ENCODE results near the gene RASEF.
"Not testable (repeated sequence)": the region's sequence is repeated elsewhere in the genome, so short reads cannot be mapped to it uniquely, and the experiment has no call there.

Gene RASEF

DNA sequence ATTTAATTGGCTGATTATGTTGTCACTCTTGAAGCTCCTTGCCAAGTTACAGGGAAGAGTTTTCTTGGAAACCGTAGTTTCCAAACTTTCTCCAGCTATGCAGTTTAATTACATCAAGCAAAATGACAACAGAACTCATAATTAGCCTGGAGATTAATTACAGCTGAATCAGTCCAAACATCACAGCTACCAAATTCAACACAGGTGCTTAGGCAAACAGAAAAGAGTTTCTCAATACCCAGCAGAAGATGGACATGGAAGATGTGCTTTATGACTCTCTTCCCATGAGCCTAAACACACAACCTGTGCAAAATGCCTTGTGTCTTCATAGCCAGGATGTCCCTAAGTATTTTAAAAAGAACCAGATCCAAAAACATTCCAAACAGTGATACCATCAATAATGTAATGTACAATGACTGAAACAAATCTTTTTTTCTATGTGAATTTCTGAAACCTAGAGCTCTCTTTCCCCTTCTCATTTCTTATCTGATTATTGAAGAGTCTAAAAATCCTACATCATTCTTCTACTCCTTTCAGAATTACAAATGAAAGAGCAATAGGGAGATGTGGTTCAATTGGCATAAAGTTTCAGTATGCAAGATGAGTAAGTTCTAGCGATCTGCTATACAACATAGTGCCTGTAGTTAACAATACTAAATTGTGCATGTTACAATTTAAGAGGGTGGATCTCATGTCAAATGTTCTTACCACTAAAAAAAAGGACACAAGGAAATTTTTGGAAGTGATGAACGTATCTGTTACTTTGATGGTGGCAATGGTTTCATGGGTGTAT lies 124.3 kb downstream of the RASEF start:
- H3K27ac ChIP-seq, result peak overlapping the region; percentile 36; the same call in 1 of the 2 replicates
- TF ChIP-seq, protein P1, sequence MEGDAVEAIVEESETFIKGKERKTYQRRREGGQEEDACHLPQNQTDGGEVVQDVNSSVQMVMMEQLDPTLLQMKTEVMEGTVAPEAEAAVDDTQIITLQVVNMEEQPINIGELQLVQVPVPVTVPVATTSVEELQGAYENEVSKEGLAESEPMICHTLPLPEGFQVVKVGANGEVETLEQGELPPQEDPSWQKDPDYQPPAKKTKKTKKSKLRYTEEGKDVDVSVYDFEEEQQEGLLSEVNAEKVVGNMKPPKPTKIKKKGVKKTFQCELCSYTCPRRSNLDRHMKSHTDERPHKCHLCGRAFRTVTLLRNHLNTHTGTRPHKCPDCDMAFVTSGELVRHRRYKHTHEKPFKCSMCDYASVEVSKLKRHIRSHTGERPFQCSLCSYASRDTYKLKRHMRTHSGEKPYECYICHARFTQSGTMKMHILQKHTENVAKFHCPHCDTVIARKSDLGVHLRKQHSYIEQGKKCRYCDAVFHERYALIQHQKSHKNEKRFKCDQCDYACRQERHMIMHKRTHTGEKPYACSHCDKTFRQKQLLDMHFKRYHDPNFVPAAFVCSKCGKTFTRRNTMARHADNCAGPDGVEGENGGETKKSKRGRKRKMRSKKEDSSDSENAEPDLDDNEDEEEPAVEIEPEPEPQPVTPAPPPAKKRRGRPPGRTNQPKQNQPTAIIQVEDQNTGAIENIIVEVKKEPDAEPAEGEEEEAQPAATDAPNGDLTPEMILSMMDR (conservative IDR thresholded peaks at IDR 0.05), result no peak

DNA sequence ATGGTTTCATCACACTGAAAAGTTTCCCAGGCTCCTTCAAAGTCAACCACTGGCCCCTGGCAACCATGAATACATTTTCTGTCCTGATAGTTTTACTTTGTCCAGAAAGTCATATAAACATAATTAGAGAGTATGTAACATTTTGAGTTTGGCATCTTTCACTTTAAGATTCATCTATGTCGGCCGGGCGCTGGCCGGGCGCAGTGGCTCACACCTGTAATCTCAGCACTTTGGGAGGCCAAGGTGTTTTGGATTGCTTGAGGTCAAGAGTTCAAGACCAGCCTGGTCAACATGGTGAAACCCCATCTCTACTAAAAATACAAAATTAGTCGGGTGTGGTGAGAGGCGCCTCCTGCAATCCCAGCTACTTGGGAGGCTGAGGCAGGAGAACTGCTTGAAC lies 126.4 kb downstream of the RASEF start:
- H3K27ac ChIP-seq, result not testable (repeated sequence)

GRCh38 chr9:82934949-82935348 lies 128.0 kb downstream of the RASEF start:
- TF ChIP-seq, protein P1 (conservative IDR thresholded peaks at IDR 0.05), result no peak
- no peak overlapping the region for H3K27ac ChIP-seq

DNA sequence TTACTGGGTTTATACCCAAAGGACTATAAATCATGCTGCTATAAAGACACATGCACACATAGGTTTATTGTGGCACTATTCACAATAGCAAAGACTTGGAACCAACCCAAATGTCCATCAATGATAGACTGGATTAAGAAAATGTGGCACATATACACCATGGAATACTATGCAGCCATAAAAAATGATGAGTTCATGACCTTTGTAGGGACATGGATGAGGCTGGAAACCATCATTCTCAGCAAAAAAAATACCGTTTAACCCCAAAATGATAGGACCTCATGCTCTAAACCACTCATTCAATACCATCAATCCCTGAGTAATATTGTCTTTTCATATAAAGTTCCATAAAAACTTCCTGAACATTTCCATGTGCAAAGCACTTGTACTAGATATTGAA lies 128.9 kb downstream of the RASEF start:
- H3K27ac ChIP-seq, result not testable (repeated sequence)

DNA sequence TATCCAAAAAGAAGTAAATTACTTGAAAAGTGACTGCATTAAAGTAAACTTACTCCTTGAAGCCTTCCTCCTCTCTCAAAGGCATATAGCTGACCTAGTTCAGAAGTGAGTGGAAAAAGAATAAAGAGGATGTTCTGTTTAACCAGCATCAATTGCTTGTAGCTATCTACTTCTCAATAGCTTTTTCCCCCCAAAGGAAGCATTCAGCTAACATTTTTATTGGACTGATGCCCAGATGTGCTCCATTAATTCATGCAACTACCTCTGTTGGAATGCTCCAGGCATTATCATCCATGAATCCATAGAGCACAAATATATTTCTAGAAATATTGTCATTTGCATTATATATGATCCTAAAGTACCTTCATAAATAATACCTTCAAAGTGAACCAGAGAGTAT lies 132.8 kb downstream of the RASEF start:
- TF ChIP-seq, protein P1 (conservative IDR thresholded peaks at IDR 0.05), result no peak
- H3K27ac ChIP-seq, result no peak overlapping the region

Data from VCaP (cell line).